Hepatic stellate cell (primary cell): ENCODE results near the gene LIAS.
"Not testable (repeated sequence)": the region's sequence is repeated elsewhere in the genome, so short reads cannot be mapped to it uniquely, and the experiment has no call there.

Source experiments
- DNase-seq: peaks from one replicate; pipeline ENCODE4 v3.0.0; 2011; ENCODE audit warnings: low spot score

The LIAS gene

DNA sequence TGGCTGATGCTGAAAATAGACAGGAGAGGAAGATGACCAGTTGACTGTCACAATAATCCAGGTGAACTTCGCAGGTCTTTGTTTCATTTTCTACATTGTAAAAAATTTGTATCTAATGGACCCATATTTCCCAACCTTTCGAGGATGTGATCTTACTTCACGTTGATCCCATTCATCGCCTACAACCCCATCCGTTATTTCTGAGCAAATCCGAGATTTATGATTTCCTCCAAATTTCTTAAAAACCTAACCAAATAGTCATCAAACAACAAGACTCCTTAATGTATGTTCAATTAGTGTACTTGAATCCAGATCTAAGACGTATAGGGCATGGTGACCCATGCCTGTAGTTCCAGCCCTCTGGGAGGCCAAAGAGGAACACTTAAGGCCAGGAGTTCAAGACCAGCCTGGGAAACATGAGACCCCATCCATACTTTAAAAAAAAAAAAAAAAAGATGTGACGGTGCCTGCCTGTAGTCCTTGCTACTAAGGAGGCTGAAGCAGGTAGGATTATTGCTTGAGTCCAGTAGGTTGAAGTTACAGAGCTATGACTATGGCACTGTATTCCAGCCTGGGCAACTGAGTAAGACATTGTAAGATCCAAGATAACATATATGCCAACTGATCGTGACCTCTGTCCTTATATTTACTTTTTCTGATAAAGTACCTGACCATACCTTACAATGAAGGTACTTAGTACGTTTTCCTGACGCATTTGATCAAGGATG lies 5.8 kb upstream of the LIAS start:
- no peak for DNase-seq

DNA sequence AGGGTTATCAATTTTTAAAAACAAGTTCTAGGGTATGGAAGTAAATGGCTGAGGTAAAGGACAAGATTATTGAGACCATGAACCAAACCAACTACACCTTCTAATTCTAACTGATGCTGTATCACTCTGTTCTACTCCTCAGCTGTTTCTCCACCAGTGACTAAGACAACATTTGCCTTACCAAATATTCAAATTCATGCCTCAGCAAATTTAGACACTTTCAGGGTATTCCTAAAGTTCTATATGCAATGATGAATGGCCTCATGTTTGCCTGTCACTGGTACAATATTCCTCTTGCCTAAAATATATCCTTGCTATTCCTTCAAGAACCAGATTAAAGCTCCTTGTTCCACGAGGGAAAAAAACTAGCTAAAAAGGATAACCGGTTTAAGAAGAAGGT lies 5.1 kb upstream of the LIAS start:
- no peak for DNase-seq

DNA sequence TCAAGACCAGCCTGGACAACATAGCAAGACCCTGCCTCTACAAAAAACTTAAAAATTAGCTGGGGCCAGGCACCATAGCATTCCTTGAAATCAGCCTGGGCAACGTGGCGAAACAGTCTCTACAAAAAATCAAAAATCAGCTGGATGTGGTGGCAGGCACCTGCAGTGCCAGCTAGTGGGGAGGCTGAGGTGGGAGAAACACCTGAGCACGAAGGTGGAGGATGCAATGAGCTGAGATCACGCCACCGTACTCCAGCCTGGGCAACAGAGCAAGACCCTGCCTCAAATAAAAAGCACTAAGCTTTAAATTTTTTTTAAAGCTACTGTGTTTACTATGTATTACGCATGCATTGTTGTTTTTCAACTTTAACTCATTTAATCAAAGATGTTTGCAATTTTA lies 3.4 kb upstream of the LIAS start:
- DNase-seq, result no peak

DNA sequence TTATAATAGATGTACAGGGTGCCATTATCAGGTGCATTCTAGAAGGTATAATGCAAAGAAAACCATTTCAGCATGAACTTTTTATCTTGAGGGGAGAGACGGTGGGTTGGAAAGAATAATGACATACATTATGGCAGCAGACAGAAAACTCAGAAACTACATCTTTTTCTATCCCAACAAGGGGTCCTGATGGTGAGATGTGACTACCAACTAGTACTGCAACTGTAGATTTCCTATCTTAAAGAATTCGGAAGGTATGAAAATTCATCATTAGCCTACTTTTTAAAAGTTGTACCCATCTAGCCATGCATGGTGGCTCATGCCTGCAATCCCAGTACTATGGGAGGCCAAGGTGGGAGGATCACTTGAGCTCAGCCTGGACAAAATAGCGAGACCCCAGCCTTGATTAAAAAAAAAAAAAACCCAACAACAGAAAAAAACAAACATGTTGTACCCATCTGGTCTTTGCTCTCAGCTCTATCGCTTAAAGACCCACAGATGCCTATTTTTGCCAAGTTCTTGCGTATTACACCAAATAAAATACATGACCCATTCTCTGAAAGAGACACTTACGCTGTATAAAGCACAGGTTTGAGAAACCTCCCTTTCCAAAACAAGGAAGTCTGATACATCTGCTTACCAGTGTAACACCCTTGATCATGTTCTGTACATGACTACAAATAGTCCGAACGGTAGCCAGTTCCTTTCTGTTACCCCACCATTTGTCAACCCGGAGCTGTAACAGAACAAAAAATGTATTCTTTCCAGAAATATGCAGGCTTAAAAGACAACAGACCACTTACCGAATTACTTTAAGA lies 1.7 kb upstream of the LIAS start:
- no peak for DNase-seq

DNA sequence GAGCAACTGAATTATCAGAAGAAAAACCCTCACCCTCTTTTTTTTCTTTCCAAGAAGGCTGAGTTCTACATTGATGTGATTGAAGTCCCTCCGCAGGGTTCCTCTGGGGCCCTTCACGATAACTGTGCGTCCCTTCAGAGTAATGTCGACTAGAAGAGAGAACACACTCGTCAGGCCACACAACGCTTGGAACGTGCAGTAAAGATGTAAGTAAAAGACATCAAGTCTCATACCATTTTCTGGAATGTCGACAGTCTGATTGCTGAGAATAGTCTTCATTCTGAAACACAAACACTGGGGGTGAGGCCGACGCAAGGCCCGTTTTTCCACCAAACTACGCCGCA lies 723 bp upstream of the LIAS start:
- not testable (repeated sequence) for DNase-seq

DNA sequence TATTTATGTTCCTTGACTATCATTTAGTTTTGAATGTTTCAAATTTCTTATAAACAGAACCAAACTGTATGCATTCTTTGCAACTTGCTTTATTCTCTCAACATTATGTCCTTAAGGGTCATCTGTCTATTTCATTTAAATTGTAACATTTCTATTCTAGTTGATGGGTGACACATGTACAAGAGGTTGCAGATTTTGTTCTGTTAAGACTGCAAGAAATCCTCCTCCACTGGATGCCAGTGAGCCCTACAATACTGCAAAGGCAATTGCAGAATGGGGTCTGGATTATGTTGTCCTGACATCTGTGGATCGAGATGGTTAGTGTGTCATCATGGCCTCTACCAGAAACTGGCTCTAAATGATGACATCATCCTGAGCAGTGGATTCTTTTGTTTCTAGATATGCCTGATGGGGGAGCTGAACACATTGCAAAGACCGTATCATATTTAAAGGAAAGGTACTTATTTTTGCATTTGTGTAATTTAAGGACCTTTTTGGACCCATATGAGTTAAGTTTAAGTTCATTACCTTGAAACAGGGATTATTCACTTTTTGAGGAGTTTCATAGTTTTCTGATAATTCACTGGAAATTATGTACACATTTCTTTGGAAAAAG lies 6.1 kb downstream of the LIAS start:
- DNase-seq, result peak; percentile 90

DNA sequence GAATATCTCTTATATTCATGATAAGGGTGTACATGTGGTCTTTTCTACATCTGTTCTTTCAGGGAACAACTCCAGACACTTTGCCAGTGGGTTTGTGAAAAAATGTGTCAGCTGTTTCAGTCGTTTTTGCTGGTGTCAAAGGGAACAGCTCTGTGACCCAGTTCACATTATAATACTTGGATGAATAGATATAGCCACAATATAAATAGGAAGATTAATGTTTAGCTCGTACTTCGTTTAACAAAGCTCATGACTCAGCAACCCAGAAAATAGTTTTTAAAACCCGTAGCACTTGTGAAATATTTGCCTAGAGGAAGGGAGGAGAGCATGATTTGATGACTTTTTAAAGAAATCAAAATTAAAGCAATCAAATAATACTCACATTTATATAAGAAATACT lies 7.9 kb downstream of the LIAS start:
- DNase-seq, result no peak

DNA sequence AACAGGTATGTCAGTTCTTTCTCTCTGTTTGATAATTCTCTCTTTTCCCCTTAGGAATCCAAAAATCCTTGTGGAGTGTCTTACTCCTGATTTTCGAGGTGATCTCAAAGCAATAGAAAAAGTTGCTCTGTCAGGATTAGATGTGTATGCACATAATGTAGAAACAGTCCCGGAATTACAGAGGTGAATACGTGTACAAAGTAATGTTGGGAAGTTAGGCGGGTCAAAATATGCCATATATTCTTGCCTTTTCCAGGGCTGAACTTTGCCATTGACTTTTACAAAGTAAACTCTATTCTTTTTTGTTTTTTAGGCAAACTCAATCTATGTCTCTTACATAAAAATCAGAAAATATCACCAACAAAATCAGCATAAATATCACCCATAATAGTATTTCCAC lies 8.6 kb downstream of the LIAS start:
- DNase-seq, result no peak

DNA sequence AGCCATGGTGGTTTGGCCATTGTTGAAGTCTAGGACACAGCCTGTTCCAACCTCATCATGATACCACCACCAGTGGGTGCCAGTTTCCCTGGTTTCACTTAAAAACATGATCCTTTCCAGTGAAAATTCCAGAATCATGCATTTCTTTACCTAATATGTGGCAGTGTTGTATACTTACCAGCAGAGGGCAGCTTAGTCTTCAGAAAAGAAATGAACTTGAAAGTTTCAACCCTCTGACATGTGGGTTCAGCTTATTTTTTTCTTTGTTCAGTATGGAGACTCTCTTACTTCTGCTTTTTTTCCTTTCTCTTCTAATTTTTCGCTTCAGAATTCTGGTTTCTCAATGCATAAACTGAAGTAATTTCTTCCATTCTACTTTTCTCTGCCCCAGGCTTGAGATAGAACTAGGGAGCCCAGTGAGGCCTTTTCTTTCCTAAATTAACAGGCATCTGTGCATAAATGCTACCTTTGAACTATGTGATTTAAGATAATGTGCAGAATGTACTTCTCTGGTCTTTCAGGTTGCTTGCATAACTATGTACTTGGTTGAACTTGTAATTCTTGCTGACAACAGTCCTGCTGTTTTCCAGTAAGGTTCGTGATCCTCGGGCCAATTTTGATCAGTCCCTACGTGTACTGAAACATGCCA lies 10.7 kb downstream of the LIAS start:
- peak; percentile 59 for DNase-seq

DNA sequence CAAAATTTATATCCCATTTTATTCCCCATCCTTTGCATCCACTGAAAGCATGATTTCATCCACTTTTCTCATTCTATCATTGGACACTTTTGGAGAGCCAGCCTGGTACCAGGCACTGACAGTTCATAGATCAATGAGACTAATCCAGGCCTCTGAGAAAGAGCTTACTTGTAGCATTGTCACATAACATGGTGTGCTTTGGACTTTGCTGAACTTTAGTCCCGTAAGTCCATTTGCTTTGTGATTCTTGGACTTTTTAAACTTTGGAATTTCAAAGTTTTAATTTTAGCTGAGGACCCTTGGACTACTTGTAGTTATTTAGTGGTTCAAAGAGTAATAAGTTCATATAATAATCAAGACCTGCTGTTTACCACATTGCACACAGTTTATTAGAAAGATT lies 11.5 kb downstream of the LIAS start:
- no peak for DNase-seq

DNA sequence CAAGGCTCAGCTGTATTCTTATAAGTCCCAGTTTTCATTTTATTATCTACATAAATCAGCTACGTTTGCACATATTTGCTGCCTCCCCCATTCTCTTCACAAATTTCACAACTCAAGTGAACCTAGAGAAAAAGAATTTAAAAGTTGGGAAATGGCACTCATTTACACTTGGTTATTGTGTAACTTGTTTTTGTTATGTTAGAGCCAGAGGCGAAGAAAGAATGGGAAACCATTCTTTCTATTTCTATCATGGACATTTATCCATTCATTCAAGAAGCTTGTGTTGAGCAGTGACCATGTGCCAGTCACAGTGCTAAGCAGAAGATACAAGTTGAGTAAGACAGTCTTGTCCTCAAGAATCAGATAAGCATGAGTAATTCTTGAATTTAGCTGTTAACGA lies 13.5 kb downstream of the LIAS start:
- no peak for DNase-seq

DNA sequence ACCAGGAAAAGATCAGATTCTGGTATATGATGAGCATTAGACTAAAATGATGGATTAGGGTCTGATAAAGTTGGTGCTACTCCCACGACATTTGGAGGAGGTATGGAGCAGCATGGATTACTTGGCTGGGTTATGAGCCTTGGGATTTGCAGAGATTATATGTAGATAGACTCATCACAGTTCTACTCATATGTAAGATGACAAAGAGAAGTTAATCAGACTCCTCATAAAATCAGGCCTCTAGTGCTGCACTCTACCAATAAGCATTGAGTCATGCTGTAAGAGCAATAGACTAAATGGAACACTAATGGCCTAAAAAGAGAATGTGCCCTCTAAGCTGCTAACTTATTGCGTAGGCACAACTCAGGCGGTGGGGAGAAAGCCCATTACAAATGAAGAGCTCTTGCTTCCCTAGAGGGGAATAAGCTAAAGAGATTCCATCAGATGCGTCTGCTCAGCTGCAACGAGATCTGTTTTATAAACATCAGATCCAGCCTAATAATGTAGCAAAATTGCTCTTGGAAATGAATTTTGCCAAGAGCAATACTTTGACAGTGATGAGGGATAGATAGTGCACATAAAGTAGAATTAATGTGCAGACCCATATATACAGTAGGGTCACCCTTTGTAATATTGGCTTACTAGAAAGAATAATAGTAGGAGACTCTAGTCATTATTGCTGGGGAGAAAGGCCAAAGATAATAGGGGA lies 17.5 kb downstream of the LIAS start:
- DNase-seq, result no peak

DNA sequence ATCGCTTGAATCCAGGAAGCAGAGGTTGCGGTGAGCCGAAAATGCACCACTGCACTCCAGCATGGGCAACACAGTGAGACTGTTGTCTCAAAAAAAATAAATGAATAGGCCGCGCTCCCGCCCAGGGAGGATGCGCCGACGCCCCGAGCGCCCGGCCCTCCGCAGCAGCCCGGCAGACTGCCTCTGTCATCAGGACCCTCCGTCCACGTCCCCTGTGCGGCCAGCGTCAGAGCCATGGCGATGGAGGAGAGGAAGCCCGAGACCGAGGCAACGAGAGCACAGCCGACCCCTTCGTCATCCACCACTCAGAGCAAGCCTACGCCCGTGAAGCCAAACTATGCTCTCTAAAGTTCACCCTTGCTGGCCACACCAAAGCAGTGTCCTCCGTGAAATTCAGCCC lies 21.4 kb downstream of the LIAS start:
- no peak for DNase-seq

DNA sequence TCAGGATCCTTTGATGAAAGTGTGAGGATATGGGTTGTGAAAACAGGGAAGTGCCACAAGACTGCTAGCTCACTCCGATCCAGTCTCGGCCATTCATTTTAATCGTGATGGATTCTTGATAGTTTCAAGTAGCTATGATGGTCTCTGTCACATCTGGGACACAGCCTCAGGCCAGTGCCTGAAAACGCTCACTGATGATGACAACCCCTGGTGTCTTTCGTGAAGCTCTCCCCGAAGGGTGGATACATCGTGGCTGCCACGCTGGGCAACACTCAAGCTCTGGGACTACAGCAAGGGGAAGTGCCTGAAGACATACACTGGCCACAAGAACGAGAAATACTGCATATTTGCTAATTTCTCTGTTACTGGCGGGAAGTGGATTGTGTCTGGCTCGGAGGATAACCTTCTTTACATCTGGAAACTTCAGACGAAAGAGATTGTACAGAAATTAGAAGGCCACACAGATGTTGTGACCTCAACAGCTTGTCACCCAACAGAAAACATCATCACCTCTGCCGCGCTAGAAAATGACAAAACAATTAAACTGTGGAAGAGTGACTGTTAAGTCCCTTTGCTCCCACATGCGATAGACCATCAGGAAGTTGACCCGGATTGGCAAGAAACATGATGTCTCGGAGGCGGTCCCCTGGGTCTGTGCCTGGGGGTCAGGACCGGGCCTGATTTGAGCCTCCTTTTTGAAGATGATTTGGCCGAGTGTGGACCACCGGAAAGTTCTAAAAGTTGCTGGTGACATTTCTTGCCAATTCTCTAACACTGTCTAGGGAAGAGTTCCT lies 22.2 kb downstream of the LIAS start:
- DNase-seq, result no peak

DNA sequence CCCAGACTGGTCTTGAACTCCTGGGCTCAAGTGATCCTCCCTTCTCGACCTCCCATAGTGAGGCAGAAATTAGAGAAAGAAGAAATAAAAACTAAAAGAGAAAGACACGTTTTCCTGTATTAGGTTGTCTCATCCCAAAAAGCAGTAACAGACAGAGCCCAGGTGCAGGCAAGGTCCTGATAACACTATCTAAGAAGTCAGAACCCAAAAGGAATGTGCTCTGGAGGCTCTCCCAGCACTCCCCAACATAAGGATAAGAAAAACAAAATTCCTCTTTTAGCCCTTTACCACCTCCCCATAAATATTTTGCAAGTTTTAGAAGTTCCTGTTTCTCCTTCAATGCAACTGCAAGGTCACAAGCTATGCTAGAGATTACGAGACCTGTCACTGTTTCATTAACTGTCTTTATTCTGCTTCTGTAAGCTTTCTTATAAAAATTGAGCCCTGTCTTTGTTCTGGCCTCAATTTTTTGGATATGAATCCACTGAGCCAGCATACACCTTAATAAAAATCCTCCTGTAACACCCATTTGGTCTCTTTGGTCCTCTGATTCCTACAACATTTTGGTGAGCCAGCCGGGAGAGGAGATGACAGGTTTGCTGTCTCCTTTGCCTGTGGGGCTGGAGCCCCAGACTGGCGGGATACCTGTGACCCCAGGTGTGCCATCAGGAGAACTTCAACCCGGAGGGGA lies 25.9 kb downstream of the LIAS start:
- no peak for DNase-seq

DNA sequence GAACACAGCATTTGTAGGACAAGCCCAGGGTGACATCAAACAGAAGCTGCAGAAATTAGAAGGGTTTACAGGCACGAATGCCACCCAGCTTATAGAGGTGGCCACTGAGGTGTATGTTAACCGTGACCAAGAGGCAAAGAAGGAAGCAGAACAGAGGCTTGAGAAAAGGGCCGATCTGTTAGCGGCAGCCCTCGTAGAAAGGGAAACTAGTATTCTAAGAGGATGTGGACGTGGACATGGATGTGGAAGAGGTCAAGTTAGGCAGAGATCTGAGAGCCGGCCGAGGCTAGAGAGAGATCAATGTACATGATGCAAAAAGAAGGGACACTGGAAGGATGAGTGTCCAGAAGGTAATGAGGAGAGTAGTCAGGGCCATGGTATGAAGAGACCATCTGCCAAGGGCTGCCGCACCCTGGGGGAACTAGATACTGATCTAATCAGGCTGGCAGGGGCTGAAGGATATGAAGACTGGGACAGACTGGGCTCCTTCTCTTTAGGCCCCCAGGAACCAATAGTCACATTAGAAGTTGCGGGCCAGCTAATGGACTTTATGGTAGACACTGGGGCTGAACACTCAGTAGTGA lies 27.5 kb downstream of the LIAS start:
- DNase-seq, result no peak

DNA sequence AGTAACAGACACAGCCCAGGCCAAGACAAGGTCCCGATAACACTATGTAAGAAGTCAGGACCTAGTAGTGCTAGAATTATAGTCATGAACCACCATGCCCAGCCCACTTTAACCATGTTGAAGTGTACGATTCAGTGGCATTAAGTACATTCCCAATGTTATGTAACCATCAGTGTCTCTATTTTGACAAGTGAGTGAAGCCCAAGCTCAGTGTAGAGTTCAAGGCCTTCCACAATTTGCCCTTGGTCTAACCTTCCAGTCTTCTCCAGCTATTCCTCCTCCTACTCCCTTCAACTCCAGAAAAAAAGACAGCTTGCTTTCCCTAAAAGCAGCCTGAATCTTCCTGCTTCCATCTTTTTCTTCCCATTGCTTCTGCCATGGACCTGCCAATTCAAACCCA lies 31.5 kb downstream of the LIAS start:
- DNase-seq, result no peak

DNA sequence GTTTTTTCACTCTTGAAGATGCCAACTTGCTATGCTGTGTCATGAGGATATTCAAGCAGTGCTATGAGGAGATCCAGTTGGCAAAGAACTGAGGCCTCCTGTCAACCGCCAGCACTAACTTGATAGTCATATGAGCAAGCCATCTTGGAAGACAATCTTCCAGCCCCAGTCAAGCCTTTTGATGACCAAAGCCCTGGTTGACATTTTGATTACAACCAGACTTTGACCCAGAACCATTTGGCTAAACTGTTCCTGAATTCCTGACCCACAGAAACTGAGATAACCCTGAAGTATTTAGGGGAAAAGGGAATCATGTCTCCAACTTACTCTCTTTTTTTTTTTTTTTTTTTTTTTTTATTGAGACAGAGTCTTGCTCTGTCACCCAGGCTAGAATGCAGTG lies 35.5 kb downstream of the LIAS start:
- DNase-seq, result no peak

DNA sequence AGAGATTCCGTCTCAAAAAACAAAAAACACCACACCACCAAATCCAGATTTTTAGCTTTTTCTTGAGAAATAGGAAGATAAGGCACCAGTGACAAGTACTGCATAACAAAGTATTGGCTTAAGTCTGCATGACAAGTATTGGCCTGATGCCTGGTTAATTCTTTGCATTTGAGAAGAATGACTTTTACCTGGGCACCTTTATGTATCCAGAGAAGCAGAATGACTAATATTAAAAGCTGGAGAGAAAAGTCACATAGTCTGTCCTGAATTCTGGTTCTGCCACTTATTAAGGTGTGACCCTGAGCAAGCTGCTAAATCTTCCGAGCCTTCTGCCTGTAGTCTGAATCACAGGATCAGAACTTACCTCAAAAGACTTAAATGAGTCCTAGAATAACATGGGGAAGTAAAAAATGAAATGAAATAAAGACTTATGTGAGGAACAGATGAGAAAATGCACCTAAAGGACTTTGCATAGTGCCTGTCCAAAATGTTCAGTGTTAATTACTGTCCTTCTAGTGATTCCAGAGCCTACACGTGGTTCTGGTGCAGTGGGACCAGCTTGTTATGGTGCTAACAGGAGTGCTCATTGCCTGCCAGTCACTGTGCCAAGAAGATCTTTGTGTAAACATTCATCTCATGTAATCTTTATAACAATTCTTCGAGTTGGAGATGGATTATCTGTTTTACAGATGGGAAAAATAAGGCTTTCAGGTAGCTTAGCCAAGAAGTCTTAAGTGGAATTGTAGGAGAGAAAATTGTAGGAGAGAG lies 36.8 kb downstream of the LIAS start:
- no peak for DNase-seq
